NOMO-1 treated with dmso at 0.1 percent for 144 hours (cell line): ENCODE data around the gene ATRNL1.
"Not testable (repeated sequence)": the region's sequence is repeated elsewhere in the genome, so short reads cannot be mapped to it uniquely, and the experiment has no call there.

Experiments
- DNase-seq: peaks from one replicate; lab custom pipeline; 2025; ENCODE audit not compliant: unreplicated experiment; lab: John Stamatoyannopoulos, UW

Gene ATRNL1

DNA sequence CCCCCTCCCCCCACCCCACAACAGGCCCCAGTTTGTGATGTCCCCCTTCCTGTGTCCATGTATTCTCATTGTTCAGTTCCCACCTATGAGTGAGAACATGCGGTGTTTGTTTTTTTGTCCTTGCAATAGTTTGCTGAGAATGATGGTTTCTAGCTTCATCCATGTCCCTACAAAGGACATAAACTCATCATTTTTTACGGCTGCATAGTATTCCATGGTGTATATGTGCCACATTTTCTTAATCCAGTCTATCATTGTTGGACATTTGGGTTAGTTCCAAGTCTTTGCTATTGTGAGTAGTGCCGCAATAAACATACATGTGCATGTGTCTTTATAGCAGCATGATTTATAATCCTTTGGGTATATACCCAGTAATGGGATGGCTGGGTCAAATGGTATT, 312.7 kb downstream of the ATRNL1 start:
- DNase-seq = not testable (repeated sequence)

DNA sequence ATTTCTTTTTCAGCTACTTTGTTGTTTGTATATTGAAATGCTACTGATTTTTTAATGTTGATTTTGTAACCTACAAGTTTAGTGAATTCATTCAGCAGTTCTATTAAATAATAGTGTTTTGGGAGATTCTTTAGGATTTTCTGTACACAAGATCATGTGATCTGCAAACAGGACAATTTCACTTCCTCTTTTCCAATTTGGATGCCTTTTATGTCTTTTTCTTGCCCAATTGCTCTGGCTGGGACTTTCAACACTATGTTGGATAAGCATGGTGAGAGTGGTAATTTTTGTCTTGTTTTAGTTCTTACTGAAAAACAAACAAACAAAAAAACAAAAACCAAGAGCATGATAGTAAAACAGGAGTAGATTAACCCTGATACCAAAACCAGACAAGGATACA, 316.2 kb downstream of the ATRNL1 start:
- no peak for DNase-seq

DNA sequence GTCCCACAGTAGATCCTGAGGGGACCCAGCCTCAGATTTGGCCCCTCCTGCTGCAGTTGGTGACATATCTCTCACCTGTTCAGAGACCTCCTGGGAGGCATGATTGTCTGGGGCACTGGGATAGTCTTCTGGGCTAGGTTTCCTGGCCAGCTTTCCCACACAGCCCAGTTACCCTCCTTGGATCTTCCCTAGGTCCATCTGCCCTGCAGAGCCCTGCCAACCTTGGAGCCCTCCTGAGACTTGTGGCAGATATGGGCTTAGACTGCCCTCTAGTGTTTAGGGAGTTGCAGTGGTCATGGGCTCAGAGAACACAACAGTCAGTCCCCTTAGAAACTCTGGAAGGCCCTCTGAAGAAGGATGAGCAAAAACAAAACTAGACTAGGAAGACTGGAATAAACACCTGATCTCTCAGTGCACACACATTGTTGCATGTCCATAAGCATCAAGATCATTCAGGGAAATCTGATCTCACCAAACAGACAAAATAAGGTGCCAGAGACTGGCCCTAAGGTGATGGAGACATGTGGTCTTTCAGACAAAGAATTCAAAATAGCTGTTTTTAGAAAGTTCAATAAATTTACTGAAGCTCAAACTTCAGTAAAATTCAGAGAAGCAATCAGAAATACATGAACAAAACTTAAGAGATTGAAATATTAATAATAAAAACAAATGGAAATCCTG, 324.6 kb downstream of the ATRNL1 start:
- peak; percentile 3 for DNase-seq

DNA sequence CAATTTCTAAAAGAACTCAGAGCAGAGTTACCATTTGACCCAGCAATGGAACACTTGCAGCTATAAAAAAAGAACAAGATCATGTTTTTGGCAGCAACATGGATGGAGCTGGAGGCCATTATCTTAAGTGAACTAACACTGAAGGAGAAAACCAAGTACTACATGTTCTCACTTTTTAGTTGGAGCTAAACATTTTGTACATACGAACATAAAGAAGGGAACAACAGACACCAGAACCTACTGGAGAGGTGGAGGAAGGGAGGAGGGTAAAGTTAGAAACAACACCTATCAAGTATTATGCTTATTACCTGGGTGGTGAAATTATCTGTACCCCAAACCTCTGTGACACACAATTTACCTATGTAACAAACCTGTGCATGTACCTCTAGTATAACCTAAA, 329.5 kb downstream of the ATRNL1 start:
- DNase-seq = no peak

DNA sequence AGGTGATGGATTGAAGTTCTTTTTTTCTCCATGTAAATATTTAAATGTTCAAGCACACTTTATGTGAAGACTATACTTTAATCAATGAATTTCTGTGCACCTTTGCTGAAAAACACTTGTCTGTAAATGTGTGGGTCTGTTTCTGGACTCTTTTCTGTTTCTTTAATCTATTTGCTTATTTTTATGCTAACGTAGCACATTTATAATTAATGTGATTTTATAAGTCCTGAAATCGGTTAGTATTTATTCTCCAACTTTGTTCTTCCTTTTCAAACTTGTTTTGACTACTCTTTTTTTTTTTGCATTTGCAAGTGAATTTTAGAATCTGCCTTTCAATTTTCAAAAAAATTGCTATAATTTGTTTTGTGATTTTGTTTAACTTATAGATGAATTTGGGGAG, 334.4 kb downstream of the ATRNL1 start:
- no peak for DNase-seq

DNA sequence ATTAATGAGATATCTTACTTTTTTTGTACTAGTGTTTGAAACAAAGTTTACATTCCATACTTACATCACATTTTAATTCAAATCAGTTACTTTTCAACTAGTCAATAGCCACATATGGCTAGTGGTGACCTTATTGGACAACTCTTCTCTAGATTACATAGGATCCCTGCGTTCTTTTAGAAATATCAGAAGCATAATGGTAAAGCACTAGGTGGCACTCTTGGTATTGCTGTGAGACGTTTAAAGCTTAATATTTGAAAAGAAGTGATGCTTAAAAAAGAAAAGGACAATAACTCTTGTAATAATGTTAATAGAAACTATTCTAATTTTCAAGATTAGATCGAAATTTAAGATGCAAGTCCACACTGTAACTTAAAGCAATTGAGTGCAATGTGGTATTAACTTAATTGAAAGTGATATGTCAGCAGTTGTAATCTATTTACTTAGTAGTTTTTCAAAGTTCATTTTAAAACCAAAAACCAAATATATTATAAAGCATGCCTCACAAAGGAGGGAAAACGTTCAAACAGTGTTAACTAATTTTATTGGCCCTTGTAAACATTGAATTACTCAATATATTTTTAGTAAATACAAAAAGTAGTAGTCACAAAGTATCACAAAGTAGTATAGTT, 339.1 kb downstream of the ATRNL1 start:
- DNase-seq = no peak

DNA sequence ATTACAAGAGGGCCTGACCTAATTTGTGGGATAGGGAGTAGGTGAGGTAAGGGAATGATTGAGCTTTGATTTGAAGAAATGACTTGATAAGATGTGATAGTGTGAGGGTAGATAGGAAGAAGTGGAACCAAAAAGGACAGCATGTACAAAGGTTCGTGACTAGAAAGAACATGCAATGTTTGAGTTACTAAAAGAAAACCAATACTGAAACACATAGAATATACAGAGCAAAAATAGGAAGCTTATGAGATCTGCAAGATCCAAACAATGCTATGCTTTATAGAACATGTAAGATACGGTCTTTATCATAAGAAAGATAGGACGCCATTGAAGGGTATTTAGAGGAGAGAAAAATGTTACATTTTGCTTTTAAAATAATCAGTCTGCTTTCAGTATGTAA, 343.8 kb downstream of the ATRNL1 start:
- DNase-seq = no peak

DNA sequence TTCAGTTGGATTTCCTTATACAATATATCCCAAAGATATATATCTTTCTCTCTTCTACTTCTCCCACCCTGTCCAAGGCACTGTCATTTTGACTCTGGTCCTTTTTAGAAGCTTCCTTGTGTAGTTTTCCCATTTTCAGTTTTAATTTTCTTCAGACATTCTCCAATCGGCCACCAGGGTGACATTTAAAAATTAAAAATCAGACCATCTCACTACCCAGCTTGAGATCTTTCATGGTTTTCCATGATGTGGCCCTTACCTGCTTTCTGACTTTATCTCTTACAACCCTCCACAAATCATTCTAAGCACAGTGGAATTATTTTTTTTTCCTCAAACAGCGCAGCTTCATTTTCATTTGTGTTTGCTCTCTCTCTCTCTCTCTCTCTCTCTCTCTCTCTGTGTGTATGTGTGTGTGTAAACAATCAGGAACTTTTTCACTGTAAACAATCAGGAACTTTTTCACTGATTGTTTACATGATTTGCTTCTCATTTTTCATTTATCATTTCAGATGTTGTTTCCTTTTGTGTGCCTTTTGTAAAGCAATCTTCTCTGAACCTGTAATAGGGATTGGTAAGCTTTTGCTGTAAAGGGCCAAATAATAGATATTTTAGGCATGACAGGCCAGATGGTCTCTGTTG, 348.9 kb downstream of the ATRNL1 start:
- DNase-seq = no peak

DNA sequence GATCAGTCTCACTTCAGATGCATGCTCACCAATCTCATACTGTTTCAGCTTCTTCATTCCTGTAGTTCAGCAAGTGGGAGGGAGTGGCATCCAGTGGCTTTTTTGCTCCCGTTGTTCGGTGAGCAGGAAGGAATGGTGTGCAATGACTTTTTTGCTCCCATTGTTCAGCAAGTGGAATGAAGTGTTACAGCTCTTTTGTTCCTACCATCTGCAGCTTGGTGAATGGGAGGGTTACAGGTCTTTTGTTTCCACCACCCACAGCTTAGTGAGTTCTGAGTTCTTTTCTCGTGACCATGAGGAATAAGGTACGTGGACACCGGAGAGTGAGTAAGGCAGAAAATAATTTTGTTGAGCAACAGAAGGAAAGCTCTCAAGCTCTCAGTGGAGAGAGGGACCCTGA, 363.6 kb downstream of the ATRNL1 start:
- no peak for DNase-seq

DNA sequence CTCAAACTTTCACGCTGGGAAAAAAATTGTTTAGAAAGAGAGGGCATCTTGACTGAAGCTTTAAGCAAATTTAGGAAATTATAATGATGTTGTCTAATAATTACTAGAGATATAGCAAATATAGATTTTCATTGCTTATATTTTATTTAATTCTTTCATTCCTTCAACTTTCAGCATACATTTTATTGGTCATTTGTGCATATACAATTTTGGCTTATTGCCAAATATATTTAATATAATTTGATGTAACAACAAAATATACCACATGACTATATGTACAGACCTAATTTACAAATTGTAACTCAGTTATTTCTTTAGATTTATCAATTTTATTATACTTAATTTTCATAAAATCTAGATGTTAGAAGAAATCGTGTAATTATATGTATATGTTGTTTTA, 390.1 kb downstream of the ATRNL1 start:
- DNase-seq = no peak

DNA sequence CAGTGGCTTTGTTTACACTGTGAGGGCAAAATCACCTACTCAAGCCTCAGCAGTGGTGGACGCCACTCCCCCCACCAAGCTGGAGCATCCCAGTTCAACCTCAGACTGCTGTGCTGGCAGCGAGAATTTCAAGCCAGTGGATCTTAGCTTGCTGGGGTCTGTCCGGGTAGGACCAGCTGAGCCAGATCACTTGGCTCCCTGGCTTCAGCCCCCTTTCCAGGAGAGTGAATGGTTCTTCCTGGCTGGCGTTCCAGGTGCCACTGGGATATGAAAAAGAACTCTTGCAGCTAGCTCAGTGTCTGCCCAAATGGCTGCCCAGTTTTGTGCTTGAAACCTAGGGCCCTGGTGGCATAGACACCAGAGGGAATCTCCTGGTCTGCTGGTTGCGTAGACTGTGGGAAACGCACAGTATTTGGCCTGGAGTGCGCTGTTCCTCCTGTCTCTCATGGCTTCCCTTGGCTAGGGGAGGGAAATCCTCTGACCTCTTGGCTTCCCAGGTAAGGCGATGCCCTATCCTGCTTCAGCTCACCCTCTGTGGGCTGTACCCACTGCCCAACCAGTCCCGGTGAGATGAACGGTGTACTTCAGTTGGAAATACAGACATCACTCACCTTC, 398.5 kb downstream of the ATRNL1 start:
- no peak for DNase-seq

DNA sequence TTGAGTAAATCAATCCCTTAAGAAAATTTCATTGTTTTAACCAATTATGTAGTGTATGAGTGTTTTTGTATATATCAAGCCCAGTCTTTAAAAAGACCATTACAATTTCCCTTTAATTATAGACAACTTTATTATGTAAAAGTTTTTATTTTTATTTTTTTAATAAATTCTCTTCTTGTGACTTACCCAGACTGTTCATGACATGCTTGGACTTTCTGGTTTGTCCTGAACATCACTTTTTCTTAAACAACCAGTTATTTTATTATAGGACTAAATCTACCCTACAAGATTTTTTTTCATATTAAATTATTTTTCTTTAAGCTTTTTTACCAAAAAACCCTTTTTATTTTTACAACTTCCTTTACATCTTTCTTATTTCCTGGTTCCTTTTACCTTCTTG, 410.4 kb downstream of the ATRNL1 start:
- DNase-seq = no peak

DNA sequence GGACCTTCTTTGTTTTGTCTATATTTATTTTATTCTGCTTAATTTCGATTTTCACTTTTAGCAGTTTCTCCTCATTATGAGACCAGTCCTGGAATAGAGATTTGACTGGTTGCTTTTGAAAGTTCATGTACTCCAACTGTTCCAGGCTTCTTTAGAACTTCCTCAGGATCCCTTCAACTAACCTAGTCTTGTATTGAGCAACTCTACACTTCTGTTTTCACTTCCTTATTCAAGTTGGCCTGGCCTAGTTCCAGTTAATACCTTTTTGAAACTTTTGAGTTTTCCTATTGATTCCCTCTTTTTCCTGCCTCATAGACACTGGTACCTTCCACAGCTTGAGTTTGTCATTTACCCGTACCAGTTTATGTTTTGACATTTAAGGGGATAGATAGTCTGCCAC, 421.7 kb downstream of the ATRNL1 start:
- peak; percentile 37 for DNase-seq

DNA sequence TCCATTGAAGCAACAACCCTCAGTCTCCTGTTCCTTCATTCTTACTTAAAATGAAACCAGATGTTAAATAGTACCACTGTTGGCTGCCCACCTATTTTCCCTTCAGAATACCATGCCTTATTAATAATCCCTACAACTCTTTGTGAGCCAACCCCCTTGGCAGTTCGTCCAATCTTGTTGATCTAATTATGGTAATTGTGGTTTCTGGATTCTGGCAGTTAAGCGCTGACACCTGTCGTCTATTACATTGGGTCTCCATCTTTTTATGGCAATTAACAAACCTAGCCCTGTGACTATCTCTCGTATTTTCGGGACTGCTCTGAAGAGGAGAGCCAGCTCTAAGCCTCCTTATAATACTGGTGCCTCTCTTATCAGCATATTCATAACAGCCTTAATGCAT, 432.0 kb downstream of the ATRNL1 start:
- no peak for DNase-seq

DNA sequence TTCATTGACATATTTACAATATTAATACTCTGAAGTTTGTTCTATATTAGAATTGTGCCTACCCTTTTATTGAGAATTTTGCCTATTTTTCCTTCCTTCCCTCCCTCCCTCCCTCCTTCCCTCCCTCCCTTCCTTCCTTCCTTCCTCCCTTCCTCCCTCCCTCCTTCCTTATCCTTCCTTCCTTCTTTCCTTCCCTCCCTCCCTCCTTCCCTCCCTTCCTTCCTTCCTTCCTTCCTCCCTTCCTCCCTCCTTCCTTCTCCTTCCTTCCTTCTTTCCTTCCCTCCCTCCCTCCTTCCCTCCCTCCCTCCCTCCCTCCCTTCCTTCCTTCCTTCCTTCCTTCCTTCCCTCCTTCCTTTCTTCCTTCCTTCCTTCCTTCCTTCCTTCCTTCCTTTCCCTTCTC, 434.5 kb downstream of the ATRNL1 start:
- DNase-seq = not testable (repeated sequence)

DNA sequence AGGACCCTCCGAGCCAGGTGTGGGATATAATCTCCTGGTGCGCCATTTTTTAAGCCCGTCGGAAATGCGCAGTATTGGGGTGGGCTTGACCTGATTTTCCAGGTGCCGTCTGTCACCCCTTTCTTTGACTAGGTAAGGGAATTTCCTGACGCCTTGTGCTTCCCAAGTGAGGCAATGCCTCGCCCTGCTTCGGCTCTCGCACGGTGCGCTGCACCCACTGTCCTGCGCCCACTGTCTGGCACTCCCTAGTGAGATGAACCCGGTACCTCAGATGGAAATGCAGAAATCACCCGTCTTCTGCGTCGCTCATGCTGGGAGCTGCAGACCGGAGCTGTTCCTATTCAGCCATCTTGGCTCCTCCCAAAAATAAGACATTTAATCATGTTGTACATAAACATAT, 443.2 kb downstream of the ATRNL1 start:
- not testable (repeated sequence) for DNase-seq

DNA sequence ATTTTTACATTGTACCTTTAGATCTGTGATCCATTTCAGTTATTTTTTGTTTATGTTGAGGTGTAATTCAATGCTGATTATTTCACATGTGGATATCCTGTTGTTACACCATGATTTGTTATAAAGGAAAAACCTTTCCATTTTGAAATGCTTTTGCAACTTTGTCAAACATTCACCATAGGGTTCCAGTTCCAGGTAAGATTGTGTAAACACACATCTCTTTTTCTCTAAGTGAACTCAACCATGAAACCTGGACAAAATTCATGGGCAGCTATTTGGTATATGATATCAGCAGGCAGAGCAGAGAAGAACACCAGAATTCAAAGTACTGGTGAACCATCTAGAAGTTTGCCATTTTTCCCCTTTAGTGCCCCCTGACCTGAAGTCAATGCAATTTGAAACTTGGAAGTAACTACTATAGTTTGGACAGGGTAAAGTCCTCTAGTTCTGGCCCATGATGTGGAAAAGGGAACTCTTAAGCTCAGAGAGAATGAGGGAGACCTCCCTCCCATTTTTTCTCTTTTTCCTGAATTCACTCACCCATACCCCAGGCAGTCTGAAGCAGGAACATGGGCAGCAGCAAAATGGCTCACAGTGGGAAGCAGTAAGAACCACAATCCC, 446.1 kb downstream of the ATRNL1 start:
- DNase-seq = no peak

DNA sequence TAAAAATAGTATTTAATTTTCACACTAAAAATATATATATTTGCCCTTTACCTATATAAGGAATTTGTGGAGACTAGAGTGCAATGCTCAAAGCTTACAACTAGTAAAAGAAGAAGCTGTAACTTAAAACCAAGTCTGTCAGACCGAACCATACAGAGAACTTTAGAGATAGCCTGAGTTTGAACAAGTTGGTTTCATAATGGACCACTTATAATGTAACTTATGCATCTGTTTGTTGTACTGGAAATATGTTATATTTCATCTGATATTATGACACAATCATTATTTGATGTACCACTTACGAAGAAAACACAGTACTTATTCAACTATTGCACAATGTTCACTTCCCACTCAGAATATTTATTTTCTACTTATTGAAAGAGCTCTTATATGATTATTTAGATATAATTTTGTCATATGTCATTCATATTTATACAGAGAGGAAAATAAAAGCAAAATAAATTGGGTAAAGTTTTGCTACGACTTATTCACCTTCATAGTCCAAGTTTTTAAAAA, 462.8 kb downstream of the ATRNL1 start:
- no peak for DNase-seq

DNA sequence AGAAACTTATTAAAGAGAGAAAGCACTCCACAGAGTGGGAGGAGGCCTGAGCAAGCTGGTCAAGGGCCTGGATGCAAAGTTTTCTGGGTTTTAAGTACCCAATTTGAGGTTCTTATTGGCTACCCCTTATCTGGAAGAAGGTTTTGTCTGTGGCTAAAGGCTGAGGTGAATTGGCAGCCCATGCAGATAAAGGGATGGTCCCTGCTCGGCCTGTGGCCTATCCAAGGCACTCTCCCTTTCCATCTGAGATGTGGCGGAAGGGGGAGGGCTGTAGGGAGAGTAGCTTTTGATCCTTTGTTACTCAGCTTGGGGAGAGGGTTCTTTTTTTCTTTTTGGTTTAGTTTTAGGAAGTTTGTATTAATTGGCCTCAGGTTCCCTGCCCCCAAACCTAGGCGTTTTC, 465.1 kb downstream of the ATRNL1 start:
- no peak for DNase-seq

DNA sequence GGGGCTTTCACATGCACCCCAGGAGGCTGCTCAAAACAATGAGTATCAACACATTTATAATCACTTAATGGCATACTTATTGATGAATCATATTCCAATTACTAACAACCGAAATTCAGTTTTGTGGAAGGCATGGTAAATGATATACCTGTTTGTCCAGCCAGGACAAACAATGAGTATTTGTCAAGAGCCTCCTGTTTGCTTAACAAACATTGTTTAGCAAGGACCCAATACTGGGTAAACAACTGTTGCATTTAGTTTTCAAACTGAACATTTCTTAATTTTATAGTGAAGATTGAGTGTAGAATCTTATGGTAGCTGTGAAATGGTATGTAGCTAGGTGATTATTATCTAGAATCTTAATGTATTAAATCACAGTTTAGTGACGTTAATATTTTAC, 473.7 kb downstream of the ATRNL1 start:
- DNase-seq = no peak

DNA sequence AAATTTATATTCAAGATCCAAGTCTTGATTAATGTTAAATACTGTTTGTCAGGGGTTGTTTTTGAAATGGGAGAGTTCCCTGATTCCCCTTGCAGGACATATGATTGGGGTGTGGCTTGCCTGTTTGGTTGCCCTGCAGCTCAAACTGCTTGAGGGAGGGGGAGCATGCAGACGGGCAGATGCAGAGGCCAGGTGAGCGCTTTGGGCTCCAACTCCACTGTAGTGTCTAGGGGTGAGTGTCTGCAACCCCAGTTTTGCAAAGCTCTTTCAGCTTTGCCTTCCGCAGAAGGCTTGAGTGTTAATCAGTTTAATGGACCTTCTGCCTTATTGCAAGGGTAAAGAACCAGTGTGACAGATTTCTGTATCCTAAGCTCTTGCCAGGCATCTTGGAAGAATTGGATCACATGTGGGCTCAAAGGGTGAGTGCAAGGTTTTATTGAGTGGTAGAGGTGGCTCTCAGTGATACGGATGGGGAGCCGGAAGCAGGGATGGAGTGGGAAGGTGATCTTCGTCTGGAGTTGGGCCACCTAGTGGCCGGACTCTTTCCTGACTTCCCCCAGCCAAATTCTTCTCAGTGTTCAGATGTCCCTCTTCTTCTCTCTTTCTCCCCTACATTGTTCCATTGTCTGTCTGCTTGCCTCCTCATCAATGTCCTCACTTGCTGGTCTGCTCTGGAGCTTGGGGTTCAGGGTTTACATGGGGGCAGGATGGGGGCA, 479.7 kb downstream of the ATRNL1 start:
- DNase-seq = no peak
